Panc1 (cell line): ENCODE measurements around the gene ASIP. TPM values are rescaled to one million over a fixed set of nuclear protein-coding genes. Genes with fewer than 3 reads are reported as not detected.
"Not testable (repeated sequence)": the region's sequence is repeated elsewhere in the genome, so short reads cannot be mapped to it uniquely, and the experiment has no call there.

ENCODE experiments used
- ATAC-seq: fragments of 200-7000 bp; cut with Tn5 transposase; 2 replicates; pipeline ENCODE4 v1.9.1; 2020; ENCODE audit warnings: mild to moderate bottlenecking, moderate library complexity
- BruUV-seq: library from RNA; stranded (reverse); fragments of 400-500 nt; replicated peaks from 2 replicates; lab custom pipeline; 2021; lab: Mats Ljungman, UMichigan
- CTCF ChIA-PET: fragments of 300-600 bp; sonication (Branson Sonifier 250); formaldehyde crosslinking; loops from one replicate; lab custom pipeline; 2022; ENCODE audit warnings: antibody characterized with exemption; lab: Charles Lee
- POLR2A ChIA-PET: fragments of 300-600 bp; sonication (Branson Sonifier 250); formaldehyde crosslinking; loops from one replicate; lab custom pipeline; 2022; ENCODE audit warnings: antibody characterized with exemption; lab: Charles Lee
- DNase-seq: peaks from one replicate; pipeline ENCODE4 v3.0.0-alpha.2; 2010; ENCODE audit warnings: low read depth, low spot score
- H3K27ac ChIP-seq: 2 replicates; pipeline ENCODE4 v1.5.1; 2011; ENCODE audit warnings: mild to moderate bottlenecking, low read length, inconsistent platforms
- H3K27me3 ChIP-seq: fragments of 200-500 bp; sonication (Bioruptor generic); 2 replicates; pipeline ENCODE4 v1.6.0; 2014; ENCODE audit warnings: low read length, inconsistent platforms; ENCODE audit not compliant: control insufficient read depth, insufficient read depth
- H3K36me3 ChIP-seq: fragments of 200-500 bp; sonication (Bioruptor generic); 2 replicates; pipeline ENCODE4 v1.5.1; 2014; ENCODE audit warnings: inconsistent platforms, mild to moderate bottlenecking, low read length, moderate library complexity; ENCODE audit not compliant: control insufficient read depth, insufficient read depth
- H3K4me1 ChIP-seq: 2 replicates; pipeline ENCODE4 v1.5.1; 2011; ENCODE audit warnings: inconsistent platforms, mild to moderate bottlenecking, low read length, moderate library complexity; ENCODE audit not compliant: control insufficient read depth, insufficient read depth
- H3K4me3 ChIP-seq, 2 experiments: 2 replicates each; pipeline ENCODE4 v1.5.1; 2011 to 2012; ENCODE audit warnings: low read depth in 2 of 2, low read length in 2 of 2, mild to moderate bottlenecking in 2 of 2, inconsistent platforms in 1 of 2, moderate library complexity in 1 of 2
- H3K9me3 ChIP-seq: fragments of 200-500 bp; sonication (Bioruptor generic); 2 replicates; pipeline ENCODE4 v1.5.1; 2014; ENCODE audit warnings: low read depth, mild to moderate bottlenecking, inconsistent platforms, low read length, moderate library complexity; ENCODE audit not compliant: control insufficient read depth, insufficient read depth
- CTCF ChIP-seq: fragments of 450-650 bp; IDR thresholded peaks from 2 replicates; pipeline ENCODE4 v1.5.1; 2017; ENCODE audit warnings: mild to moderate bottlenecking
- POLR2AphosphoS5 ChIP-seq: IDR thresholded peaks from 2 replicates; pipeline ENCODE4 v1.6.1; 2012; ENCODE audit warnings: mild to moderate bottlenecking, low read depth, low read length, moderate library complexity
- SIN3A ChIP-seq: IDR thresholded peaks from 2 replicates; pipeline ENCODE4 v1.6.1; 2012; ENCODE audit warnings: low read depth, mild to moderate bottlenecking, low read length, moderate library complexity, borderline replicate concordance; ENCODE audit not compliant: insufficient read depth
- TCF7L2 ChIP-seq: IDR thresholded peaks from 2 replicates; pipeline ENCODE4 v1.6.1; 2011; ENCODE audit warnings: mild to moderate bottlenecking, low read depth, low read length, inconsistent platforms
- in situ Hi-C: cut with HindIII; loops from 2 replicates; pipeline ENCODE4 v1.10.0; 2016; ENCODE audit warnings: low sequenced_read_pairs, low pct_unique_long_range_greater_than_20kb
- intact Hi-C: fragments of 100-400 bp; cut with micrococcal nuclease; formaldehyde crosslinking; loops from one replicate; pipeline ENCODE4 v1.10.0; 2022; ENCODE audit not compliant: unreplicated experiment
- total RNA-seq: library from RNA; stranded (reverse); gene quantifications from one replicate; pipeline ENCODE4 v1.2.1, GENCODE V29; 2021; ENCODE audit not compliant: unreplicated experiment

ASIP gene
- total RNA-seq, 1 experiment from 2014 or later: not detected

DNA sequence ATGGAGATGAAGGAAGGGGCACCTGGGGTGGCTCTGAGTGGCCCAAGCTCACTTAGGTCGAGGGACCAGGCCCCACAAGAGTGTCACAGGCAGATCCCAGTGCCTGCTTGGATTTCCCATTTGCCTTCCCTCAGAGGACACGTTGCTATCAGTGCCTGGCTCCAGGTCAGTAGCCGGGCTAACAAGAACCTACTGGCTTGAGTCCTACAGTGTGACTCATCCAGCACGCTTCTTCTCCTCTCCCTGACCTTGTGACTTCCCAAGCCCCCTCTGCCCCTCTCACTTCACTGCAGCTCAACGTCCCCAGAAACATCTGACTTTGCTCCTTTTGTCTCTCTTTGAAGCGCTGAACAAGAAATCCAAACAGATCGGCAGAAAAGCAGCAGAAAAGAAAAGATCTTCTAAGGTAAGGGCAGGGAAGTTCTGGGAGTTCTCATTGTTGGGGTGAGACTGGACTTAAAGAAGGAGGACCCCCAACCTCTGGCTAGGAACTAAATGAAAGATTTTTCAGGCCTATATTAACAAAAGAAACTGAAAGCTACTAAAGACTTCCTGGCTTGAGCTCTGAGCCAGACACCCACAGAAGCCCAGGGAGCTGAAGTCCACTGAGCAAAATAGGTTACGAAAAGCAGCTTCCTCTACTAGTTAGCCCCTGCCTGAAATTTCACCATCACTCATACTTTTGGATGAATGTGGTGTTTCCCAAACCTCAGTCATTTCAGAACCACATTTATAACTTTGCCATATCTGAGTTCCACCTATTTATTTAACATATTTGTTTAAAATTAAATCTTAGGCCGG lies 21.5 kb downstream of the ASIP start:
- H3K27ac ChIP-seq: no peak overlapping the region
- ATAC-seq (no peak), DNase-seq (no peak)
- in situ Hi-C loops: no loop called here
- H3K4me3 ChIP-seq: no peak overlapping the region
- POLR2A ChIA-PET: interaction anchor here (0.6 kb wide), 1 partner anchor 498 kb away, joined by 5 read pairs; no protein-coding TSS in a partner anchor
- CTCF ChIA-PET: no interaction called here
- no peaks in the 10 kb centered on the region for H3K27me3 ChIP-seq
- TF ChIP-seq POLR2AphosphoS5 (no peak), CTCF (no peak)
- intact Hi-C loops: no loop called here
- no peaks in the 10 kb centered on the region for H3K36me3 ChIP-seq
- no peaks in the 10 kb centered on the region for H3K9me3 ChIP-seq
- BruUV-seq: TSS peak; percentile 40
- H3K4me1 ChIP-seq: no peaks in the 10 kb centered on the region

GRCh38 chr20:34263468-34263867 lies 22.2 kb downstream of the ASIP start:
- H3K27ac ChIP-seq, H3K4me3 ChIP-seq, intact Hi-C loops, in situ Hi-C loops, POLR2A ChIA-PET, BruUV-seq, H3K4me1 ChIP-seq, H3K9me3 ChIP-seq, H3K27me3 ChIP-seq, ATAC-seq, DNase-seq, H3K36me3 ChIP-seq: not testable (repeated sequence)
- CTCF ChIA-PET: interaction anchor here (0.6 kb wide), 1 partner anchor 350 kb away, joined by 6 read pairs; no protein-coding TSS in a partner anchor

DNA sequence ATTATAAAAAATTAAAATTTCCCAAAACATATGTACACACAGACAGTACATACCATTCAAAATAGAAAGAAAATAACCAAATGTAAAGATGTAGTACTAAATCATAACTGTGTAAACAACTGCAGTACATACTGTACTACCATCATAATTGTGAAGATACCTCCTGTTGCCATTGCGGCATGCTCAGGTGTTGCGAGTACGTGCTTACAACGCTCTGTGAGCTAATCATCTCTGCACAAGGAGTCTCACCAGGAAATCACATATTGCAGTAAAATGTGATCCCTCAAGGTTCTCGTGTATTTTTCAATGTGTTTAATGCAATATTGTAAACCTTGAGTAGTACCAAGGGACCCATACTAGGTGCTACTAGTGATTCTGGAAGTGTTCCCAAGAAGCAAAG lies 22.9 kb downstream of the ASIP start:
- no TSS peak for BruUV-seq
- POLR2A ChIA-PET: no interaction called here
- Histone ChIP-seq H3K4me1 (no peaks in the 10 kb centered on the region), H3K4me3 (no peak overlapping the region), H3K9me3 (no peaks in the 10 kb centered on the region), H3K27ac (no peak overlapping the region), H3K36me3 (no peaks in the 10 kb centered on the region), H3K27me3 (no peaks in the 10 kb centered on the region)
- ATAC-seq (no peak), DNase-seq (no peak)
- CTCF ChIA-PET: no interaction called here
- in situ Hi-C loops (no loop called here), intact Hi-C loops (no loop called here)
- TF ChIP-seq SIN3A (no peak), TCF7L2 (no peak), CTCF (no peak), POLR2AphosphoS5 (no peak)
